GM21515 (cell line): ENCODE measurements around the gene WDR59.
A peak's percentile ranks its signal among the peaks of the same experiment; 100 is the strongest.

Experiments used
- ATAC-seq: cut with Tn5 transposase; IDR thresholded peaks from one replicate; pipeline ENCODE4 v1.9.1; 2021; ENCODE audit not compliant: unreplicated experiment

The WDR59 gene

GRCh38 chr16:74987027-74987681, 2.2 kb upstream of the WDR59 start:
- ATAC-seq: no peak

- ATAC-seq: no peak
These were observed 762 bp downstream of the WDR59 start for GRCh38 chr16:74984194-74984528.

DNA sequence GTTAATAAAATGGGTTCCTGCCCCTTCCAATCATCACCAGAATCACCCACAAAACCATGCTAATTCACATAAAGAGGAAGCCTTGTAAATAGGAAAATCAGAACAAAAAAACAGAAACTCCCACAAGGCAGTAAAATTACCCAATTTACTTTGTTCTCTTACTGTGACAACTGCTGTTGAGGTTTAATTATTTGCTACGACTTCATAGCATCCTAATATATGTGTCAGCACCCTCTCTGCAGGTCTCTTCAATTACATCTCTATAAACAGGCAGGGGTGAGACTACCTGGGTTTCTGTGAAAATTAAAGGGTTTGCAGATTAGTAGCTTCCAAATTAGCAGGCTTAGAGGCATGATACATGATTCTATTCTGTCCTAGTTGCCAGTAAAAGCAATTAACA, 2.7 kb downstream of the WDR59 start:
- ATAC-seq: no peak

GRCh38 chr16:74975591-74975990, 9.3 kb downstream of the WDR59 start:
- no peak for ATAC-seq

DNA sequence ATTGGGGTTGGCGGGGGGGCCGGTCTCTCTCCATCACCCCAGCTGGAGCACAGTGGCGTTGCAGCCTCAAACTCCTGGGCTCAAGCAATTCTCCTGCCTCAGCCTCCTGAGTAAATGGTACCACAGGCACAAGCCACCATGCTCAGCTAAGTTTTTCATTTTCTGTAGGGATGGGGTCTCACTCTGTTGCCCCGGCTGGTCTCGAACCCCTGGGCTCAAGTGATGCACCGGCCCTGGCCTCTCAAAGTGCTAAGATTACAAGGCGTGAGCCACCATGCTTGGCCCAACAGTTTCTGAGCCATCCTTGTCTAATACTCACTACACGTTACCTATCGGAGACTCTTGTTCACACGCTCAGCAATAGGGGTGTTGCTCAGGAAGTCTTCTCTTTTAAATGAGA, 11.6 kb downstream of the WDR59 start:
- ATAC-seq: no peak

- no peak for ATAC-seq
These were observed 30.2 kb downstream of the WDR59 start for GRCh38 chr16:74954763-74955162.

GRCh38 chr16:74951681-74952080, 33.2 kb downstream of the WDR59 start:
- no peak for ATAC-seq

DNA sequence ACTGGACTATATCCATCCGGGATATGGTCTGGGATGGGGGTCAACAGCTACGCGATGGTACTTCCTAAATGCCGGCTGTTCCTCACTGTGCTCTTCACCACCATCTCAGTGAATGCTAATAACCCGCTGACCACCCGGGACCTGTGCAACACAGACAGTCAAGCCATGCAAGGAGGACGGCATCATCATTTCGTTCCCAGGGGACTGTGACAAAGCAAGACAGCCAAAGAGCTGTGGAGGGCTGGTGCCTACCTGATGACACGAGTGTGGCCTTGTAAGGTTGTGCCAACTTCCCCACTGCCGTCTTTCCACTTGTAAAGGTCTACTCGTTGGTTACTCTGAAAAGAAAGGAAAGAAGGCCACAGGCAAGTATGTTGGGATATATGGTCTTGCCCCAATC, 33.7 kb downstream of the WDR59 start:
- ATAC-seq: no peak

- ATAC-seq: no peak
These were observed 34.4 kb downstream of the WDR59 start for GRCh38 chr16:74950511-74950910.

DNA sequence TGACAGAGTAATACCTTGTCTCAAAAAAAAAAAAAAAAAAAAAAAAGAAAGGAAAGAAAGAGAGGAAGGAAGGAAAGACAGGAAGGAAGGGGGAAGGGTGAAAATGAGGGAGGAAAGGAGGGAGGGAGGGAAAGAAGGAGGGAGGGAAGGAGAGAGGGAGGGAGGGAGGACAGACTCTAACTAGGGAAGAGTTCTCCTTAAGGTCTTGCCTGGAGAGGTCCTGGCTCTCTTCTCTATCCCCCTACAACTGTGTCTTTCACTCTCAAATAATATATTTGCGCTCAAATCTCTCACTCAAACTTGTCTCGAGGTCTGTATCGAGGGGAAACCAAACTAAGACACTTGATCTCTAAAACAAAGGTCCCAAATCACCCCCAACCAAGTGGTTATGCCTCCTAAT, 35.6 kb downstream of the WDR59 start:
- ATAC-seq: no peak

- ATAC-seq: no peak
These were observed 40.5 kb downstream of the WDR59 start for GRCh38 chr16:74944466-74944865.

DNA sequence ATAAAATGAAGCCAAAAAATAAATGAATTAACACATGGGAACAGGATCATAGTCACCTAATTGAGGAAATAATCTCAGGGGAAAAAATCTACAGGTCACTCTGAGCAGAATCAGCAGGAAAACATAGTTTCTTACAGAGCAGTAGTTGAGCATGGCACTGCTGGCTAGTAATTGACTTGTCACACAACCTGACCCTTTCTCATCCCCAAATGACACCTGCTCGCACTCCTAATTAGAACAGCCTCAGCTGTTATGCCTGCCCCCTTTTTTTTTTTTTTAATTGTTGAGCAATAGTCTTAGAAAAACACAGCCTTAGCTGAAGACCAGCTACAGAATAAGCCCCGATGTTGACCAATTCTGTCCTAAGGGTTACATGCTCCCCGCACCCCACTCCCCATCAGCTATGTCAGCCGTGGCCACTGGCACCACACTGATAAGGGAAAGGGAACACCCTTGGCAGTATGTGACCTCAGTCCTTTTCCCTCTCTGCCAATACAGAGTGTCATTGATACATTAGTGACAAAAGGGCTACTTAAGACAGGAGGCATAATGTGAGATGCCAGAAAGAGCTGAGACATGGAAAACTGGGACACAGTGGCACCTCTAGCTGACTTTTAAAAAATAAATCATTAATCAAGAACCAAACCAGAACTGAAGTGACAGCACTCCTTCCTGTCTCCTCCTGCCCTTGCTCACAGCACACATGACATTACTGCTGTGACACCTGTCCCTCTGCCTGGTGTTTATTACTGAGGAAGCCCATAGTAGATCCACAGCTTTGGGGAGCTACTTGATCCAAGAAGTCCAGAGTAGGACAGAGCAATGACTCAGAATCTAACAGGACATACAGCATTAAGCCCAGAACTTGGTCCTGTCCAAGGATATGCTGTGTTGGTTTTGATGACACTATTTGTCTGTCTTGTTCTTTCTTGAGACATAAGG, 41.7 kb downstream of the WDR59 start:
- ATAC-seq: no peak

- no peak for ATAC-seq
These were observed 42.4 kb downstream of the WDR59 start for GRCh38 chr16:74942566-74942965.

GRCh38 chr16:74939688-74940087, 45.2 kb downstream of the WDR59 start:
- ATAC-seq: no peak

- ATAC-seq: peak; percentile 79
These were observed 47.9 kb downstream of the WDR59 start for GRCh38 chr16:74936902-74937560.

GRCh38 chr16:74931445-74931844, 53.5 kb downstream of the WDR59 start:
- ATAC-seq: no peak

DNA sequence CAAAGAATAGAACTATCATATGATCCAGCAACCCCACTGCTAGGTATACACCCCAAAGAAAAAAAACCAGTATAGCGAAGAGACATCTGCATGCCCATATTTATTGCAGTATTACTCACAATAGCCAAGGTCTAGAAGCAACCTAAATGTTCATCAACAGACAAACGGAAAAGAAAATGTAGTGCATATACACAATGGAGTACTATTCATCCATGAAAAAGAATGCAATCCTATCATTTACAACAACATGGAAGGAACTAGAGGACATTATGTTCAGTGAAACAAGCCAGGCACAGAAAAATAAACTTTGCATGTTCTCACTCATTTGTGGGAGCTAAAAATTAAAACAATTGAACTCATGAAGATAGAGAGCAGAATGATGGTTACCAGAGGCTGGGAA, 55.3 kb downstream of the WDR59 start:
- no peak for ATAC-seq

- ATAC-seq: no peak
These were observed 58.1 kb downstream of the WDR59 start for GRCh38 chr16:74926805-74927204.

- no peak for ATAC-seq
These were observed 61.0 kb downstream of the WDR59 start for GRCh38 chr16:74923766-74924460.

- ATAC-seq: no peak
These were observed 62.5 kb downstream of the WDR59 start for GRCh38 chr16:74922150-74923138.
